ENCODE measurements around the gene FAM229A. TPM values are rescaled to one million over a fixed set of nuclear protein-coding genes. Genes with fewer than 3 reads are reported as not detected.

Gene FAM229A
- total and polyA plus RNA-seq, 9 of the 15 experiments (the other 6 are each of a cell fraction or from before 2014, with no cell fraction given): 0.04 to 21.6 (median 7.4) TPM

DNA sequence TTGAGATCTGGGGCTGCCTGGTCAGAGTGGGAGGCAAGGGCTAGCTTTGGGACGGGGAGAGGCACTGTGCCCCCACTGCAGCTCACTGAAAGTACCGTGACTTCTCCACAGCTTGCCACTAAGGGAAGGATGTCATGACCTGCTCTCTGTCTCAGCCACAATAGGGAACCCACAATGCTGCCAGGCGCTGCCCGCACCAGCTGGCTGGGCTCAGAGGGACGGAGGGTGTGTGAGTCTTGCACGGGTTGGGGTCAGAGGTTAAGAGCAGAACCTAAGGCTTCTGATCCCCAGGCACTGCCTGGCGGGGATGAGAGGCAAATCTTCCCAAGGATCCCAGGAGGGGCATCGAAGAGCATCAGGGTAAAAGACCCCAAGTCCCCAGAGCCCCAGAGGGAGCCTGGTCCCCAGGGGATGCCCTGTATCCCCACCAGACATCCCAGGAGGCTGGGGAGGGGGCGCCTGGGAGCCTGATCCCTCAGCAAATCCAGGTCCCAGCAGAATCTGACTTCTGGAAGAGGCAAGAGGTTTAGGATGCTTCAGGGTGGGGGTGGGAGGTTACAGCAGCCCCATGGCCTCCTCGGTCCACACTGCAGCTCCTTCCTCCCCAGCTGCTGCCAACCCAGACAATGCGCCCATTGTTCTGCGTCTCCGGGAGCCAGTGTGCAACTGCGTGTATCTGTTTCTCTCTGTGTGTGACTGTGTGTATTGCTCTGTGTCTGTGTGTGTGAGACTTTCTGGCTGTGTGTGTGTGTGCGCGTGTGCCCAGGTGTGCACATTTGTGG, 24.2 kb downstream of the FAM229A start:
- Histone ChIP-seq H3K4me3 (no peak overlapping the region), H3K9me1 (ENCODE audit: control insufficient read depth, insufficient read depth, low read length) (peaks cover 4% of the 10 kb centered on the region), H3K9me3 (replicated peaks; ENCODE audit: control insufficient read depth, insufficient read depth, low read depth, low read length) (no peaks in the 10 kb centered on the region), H4K20me1 (replicated peaks; ENCODE audit: control insufficient read depth, insufficient read depth, low read length) (0 out of 2 replicates have a peak, but pooled peaks cover 12% of the 10 kb centered on the region), H3K79me2 (ENCODE audit: control insufficient read depth, insufficient read depth, low read length) (peaks cover 27% of the 10 kb centered on the region), H3K27me3 (ENCODE audit: control insufficient read depth in 2 of 2, insufficient read depth in 2 of 2, low read length in 2 of 2) (no peaks in the 10 kb centered on the region), H3K4me2 (ENCODE audit: insufficient read depth, low read length) (no peak overlapping the region), H3K27ac (ENCODE audit: extremely low read depth, low read depth, low read length) (no peak overlapping the region), H3K9ac (ENCODE audit: insufficient read depth in 1 of 2, low read depth in 2 of 2, low read length in 2 of 2) (peak overlapping the region in 1 of 2 experiments; percentile 49; a peak in 2 of 4 replicates), H3K4me1 (replicated peaks in 1 of 2; ENCODE audit: control insufficient read depth in 2 of 2, insufficient read depth in 2 of 2, low read length in 2 of 2) (peaks cover 25 to 58% of the 10 kb centered on the region in 2 experiments), H3K36me3 (ENCODE audit: control insufficient read depth, insufficient read depth, low read length) (peaks cover 20% of the 10 kb centered on the region), H2AFZ (ENCODE audit: low read depth, low read length) (no peak overlapping the region)
- in situ Hi-C loops (cut with MboI): no loop called here
- no peak for DNase-seq (ENCODE audit: extremely low read depth in 1 of 4, low spot score in 3 of 4)
- CTCF ChIA-PET (ENCODE audit: low intra/inter-chr PET ratio): no interaction called here
- no TSS peak for BruUV-seq (replicated peaks)
- peak; percentile 55 for FAIRE-seq
- TF ChIP-seq MAFG (tag; conservative IDR thresholded peaks at IDR 0.05) (no peak), ZNF717 (CRISPR knock-in tag; IDR thresholded peaks at IDR 0.05) (no peak)
- TF ChIP-seq, protein P1, sequence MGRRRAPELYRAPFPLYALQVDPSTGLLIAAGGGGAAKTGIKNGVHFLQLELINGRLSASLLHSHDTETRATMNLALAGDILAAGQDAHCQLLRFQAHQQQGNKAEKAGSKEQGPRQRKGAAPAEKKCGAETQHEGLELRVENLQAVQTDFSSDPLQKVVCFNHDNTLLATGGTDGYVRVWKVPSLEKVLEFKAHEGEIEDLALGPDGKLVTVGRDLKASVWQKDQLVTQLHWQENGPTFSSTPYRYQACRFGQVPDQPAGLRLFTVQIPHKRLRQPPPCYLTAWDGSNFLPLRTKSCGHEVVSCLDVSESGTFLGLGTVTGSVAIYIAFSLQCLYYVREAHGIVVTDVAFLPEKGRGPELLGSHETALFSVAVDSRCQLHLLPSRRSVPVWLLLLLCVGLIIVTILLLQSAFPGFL (CRISPR knock-in tag; IDR thresholded peaks at IDR 0.05): no peak
- TF ChIP-seq, protein P2, sequence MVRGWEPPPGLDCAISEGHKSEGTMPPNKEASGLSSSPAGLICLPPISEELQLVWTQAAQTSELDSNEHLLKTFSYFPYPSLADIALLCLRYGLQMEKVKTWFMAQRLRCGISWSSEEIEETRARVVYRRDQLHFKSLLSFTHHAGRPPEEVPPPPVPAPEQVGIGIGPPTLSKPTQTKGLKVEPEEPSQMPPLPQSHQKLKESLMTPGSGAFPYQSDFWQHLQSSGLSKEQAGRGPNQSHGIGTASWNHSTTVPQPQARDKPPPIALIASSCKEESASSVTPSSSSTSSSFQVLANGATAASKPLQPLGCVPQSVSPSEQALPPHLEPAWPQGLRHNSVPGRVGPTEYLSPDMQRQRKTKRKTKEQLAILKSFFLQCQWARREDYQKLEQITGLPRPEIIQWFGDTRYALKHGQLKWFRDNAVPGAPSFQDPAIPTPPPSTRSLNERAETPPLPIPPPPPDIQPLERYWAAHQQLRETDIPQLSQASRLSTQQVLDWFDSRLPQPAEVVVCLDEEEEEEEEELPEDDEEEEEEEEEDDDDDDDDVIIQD (CRISPR knock-in tag; IDR thresholded peaks at IDR 0.05): no peak
- ATAC-seq: no peak
- POLR2A ChIA-PET: interaction anchor here (1.1 to 3.0 kb wide), 4 partner anchors 9 to 39 kb away, joined by 4 to 59 read pairs (median 8); no protein-coding TSS in a partner anchor
- 61% methylated on average over 16 of the region's 16 CpGs for WGBS (ENCODE audit: insufficient coverage, low coverage, missing lambda C conversion rate)
- intact Hi-C loops (cut with micrococcal nuclease): loop anchor here (5.0 kb wide), 1 partner anchor 54 kb away; the partner anchor contains the start of gene BSDC1

Data from K562 (cell line).